Omental fat pad (tissue), 4 donors: ENCODE results near the gene ATRN. TPM values are rescaled to one million over a fixed set of nuclear protein-coding genes. Genes with fewer than 3 reads are reported as not detected.

Experiments used
- ATAC-seq: fragments of 150-250 bp; one replicate; pipeline ENCODE4 v1.9.1; 2016; ENCODE audit warnings: mild to moderate bottlenecking, moderate library complexity; ENCODE audit not compliant: low FRiP score
- DNase-seq: peaks from one replicate; pipeline ENCODE4 v3.0.0-alpha.2; 2019; ENCODE audit warnings: low spot score
- total RNA-seq, 4 donors: library from RNA; depleted of rRNA; stranded (reverse); fragments of >200 nt; gene quantifications; one replicate each; pipeline ENCODE4 v1.1.0, GENCODE V29; 2016
- TF ChIP-seq, protein P1 (sequence below), 3 donors: fragments of 450-650 bp; IDR thresholded peaks; one replicate each; pipeline ENCODE4 v1.5.1; 2016 to 2017; ENCODE audit warnings: antibody characterized with exemption in 3 of 3, mild to moderate bottlenecking in 3 of 3, moderate library complexity in 2 of 3

ATRN gene
- total RNA-seq, 4 donors from 2014 or later: 20.2 to 32.9 (median 26.3) TPM

- no peak for DNase-seq
- ATAC-seq: no peak
- TF ChIP-seq, protein P1, sequence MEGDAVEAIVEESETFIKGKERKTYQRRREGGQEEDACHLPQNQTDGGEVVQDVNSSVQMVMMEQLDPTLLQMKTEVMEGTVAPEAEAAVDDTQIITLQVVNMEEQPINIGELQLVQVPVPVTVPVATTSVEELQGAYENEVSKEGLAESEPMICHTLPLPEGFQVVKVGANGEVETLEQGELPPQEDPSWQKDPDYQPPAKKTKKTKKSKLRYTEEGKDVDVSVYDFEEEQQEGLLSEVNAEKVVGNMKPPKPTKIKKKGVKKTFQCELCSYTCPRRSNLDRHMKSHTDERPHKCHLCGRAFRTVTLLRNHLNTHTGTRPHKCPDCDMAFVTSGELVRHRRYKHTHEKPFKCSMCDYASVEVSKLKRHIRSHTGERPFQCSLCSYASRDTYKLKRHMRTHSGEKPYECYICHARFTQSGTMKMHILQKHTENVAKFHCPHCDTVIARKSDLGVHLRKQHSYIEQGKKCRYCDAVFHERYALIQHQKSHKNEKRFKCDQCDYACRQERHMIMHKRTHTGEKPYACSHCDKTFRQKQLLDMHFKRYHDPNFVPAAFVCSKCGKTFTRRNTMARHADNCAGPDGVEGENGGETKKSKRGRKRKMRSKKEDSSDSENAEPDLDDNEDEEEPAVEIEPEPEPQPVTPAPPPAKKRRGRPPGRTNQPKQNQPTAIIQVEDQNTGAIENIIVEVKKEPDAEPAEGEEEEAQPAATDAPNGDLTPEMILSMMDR (IDR thresholded peaks at IDR 0.05): no peak
Observed at GRCh38 chr20:3655131-3655405, 184.2 kb downstream of the ATRN start.

GRCh38 chr20:3658019-3658715 lies 187.3 kb downstream of the ATRN start:
- ATAC-seq (no peak), DNase-seq (no peak)
- TF ChIP-seq, protein P1 (IDR thresholded peaks at IDR 0.05): no peak

GRCh38 chr20:3658716-3659491 lies 188.1 kb downstream of the ATRN start:
- DNase-seq (no peak), ATAC-seq (no peak)
- TF ChIP-seq, protein P1 (IDR thresholded peaks at IDR 0.05): no peak

- DNase-seq (peak; percentile 11), ATAC-seq (no peak)
- TF ChIP-seq, protein P1 (IDR thresholded peaks at IDR 0.05): no peak
Observed at GRCh38 chr20:3659492-3660261, 188.9 kb downstream of the ATRN start.

GRCh38 chr20:3660262-3661059 lies 189.6 kb downstream of the ATRN start:
- no peak for ATAC-seq
- TF ChIP-seq, protein P1 (IDR thresholded peaks at IDR 0.05): no peak
- DNase-seq: no peak

- ATAC-seq (no peak), DNase-seq (no peak)
- TF ChIP-seq, protein P1 (IDR thresholded peaks at IDR 0.05): no peak
Observed at GRCh38 chr20:3661060-3661813, 190.4 kb downstream of the ATRN start.
